Diencephalon (tissue), 1 donor: Measurements from ENCODE around the gene FGB. TPM values are rescaled to one million over a fixed set of nuclear protein-coding genes. Genes with fewer than 3 reads are reported as not detected.

ENCODE experiments used
- small RNA-seq: library from RNA; depleted of rRNA; stranded (forward); fragments of <200 nt; gene quantifications from one replicate; pipeline ENCODE3, GENCODE V24; 2014
- total RNA-seq: library from RNA; depleted of rRNA; stranded (reverse); fragments of >200 nt; gene quantifications from one replicate; pipeline ENCODE4 v1.2.3, GENCODE V29; 2014

FGB gene
- total RNA-seq, result not detected

GRCh38 chr4:154562697-154563254 lies at the start of gene FGB:
TSS of gene FGB (plus strand) at chr4:154563011. CDS start at chr4:154563019, 8 bp downstream.

GRCh38 chr4:154549894-154550790 lies 12.7 kb upstream of the FGB start, which contains the start of gene PLRG1:
TSS of gene PLRG1 (minus strand) at chr4:154550400. CDS start at chr4:154550308, 92 bp downstream.

GRCh38 chr4:154590329-154591006 lies 27.7 kb downstream of the FGB start, which contains the start of gene FGA:
TSS of gene FGA (minus strand) at chr4:154590742. CDS start at chr4:154590687, 55 bp downstream.

GRCh38 chr4:154612472-154613414 lies 49.9 kb downstream of the FGB start, which contains the start of gene FGG:
TSS of gene FGG (minus strand) at chr4:154612656. CDS start at chr4:154612609, 47 bp downstream.

Small RNA genes lying within 50 kb of the gene (small RNA-seq; reads per million reads assigned to genes)
- not detected for gene RNU6-1285P

Other genes starting within 250 kb of the FGB start
- 28.6 TPM for gene DCHS2, start 71.2 kb upstream of the FGB start, total RNA-seq
- gene PLRG1, start 12.6 kb upstream of the FGB start, total RNA-seq, result 74.3 TPM
- not detected for gene FGA, start 27.7 kb downstream of the FGB start, total RNA-seq
- gene FGG, start 49.6 kb downstream of the FGB start, total RNA-seq, result not detected
- gene LRAT, start 181.0 kb downstream of the FGB start, total RNA-seq, result 3.0 TPM
- gene RBM46, start 218.3 kb downstream of the FGB start, total RNA-seq, result 0.69 TPM